SJCRH30 (cell line): ENCODE results near the gene CD58. TPM values are rescaled to one million over a fixed set of nuclear protein-coding genes. Genes with fewer than 3 reads are reported as not detected.

Source experiments
- DNase-seq, 2 experiments: peaks; one replicate each; pipeline ENCODE4 v3.0.0-alpha.2; 2015 to 2020
- H3K27ac ChIP-seq: fragments of 250-450 bp; sonication (Bioruptor Pico); 2 replicates; pipeline ENCODE4 v1.5.1; 2020; ENCODE audit warnings: mild to moderate bottlenecking, moderate library complexity
- H3K27me3 ChIP-seq: fragments of 250-450 bp; sonication (Bioruptor Pico); 2 replicates; pipeline ENCODE4 v1.5.1; 2020; ENCODE audit warnings: mild to moderate bottlenecking, moderate library complexity
- H3K36me3 ChIP-seq: fragments of 250-450 bp; sonication (Bioruptor Pico); 2 replicates; pipeline ENCODE4 v1.5.1; 2020; ENCODE audit warnings: mild to moderate bottlenecking, moderate library complexity
- H3K4me1 ChIP-seq: fragments of 250-450 bp; sonication (Bioruptor Pico); 2 replicates; pipeline ENCODE4 v1.5.1; 2020; ENCODE audit warnings: mild to moderate bottlenecking, moderate library complexity
- H3K4me3 ChIP-seq: fragments of 250-450 bp; sonication (Bioruptor Pico); 2 replicates; pipeline ENCODE4 v1.5.1; 2020; ENCODE audit warnings: mild to moderate bottlenecking, moderate library complexity
- H3K9me3 ChIP-seq: fragments of 250-450 bp; sonication (Bioruptor Pico); replicated peaks from 2 replicates; pipeline ENCODE4 v1.5.1; 2020; ENCODE audit warnings: mild to moderate bottlenecking, moderate library complexity
- total RNA-seq: library from RNA; depleted of rRNA; stranded (reverse); fragments of >200 nt; shearing (Covaris generic); gene quantifications from 2 replicates; pipeline ENCODE4 v1.2.3, GENCODE V29; 2014

CD58 gene
- total RNA-seq, 1 experiment from 2014 or later, result 30.1 TPM

DNA sequence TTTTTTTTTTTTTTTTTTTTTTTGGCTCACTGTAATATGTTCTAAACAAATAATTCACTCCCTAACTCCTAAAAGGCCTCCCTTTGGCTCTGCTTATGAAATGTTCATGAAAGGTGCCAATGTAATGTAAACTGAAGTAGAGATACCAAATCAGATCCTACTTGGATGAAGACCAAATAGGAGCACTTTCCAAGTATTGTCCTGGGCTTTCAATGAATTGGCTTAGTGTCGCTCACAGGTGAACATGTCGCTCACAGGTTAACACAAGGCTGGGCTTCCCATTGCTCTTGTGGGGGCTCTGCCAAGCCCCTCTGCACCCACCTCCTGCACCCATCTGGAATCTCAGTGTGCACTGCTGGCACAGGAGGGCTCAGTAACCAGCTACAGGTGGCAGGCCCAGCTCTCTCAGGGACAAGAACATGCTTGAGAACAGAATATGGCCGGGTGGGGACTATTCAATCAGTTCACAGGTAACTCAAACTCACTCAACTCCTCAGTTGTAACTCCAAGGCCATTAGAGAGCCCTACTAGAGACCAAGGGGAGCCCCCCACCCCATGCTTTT lies 10.6 kb upstream of the CD58 start:
- no peaks in the 10 kb centered on the region for H3K27me3 ChIP-seq
- no peaks in the 10 kb centered on the region for H3K9me3 ChIP-seq
- no peak for DNase-seq
- no peak overlapping the region for H3K4me3 ChIP-seq
- no peaks in the 10 kb centered on the region for H3K36me3 ChIP-seq
- no peak overlapping the region for H3K27ac ChIP-seq
- H3K4me1 ChIP-seq, result peaks cover under 1% of the 10 kb centered on the region; the same call in 1 of the 2 replicates

DNA sequence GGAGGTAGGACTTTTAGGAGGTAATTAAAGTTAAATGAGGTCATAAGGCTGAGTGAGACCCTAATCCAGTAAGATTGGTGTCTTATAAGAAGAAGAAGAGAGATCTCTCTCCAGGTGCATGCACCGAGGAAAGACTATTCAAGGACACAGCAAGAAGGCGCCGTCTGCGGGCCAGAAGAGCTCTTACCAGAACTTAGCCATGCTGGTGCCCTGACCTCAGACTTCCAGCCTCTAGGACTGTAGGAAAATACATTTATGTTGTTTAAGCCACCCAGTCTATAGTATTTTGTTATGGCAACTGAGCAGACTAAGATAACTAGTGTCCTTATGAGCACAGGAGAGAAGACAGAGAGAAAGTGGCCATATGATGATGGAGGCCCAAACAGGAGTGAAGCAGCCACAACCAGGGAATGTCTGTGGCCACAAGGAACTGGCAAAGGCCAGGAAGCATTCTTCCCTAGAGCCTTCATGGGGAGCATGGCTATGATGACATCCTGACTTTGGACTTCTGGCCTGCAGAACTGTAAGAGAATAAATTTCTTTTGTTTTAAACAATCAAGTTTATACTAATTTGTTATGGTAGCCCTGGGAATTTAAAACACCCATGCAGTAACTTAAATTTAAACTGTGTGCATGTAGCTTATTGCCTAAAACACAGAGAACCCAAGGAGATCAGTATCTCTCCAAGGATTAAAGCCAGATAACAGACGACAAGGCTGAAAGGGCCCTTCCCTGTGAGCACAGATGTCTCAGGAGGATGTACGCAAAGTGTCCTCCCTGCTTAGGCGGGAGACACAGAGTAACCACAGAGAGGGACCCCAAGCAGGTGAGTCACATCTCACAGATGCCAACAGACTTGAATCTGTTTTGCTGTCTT lies 9.9 kb upstream of the CD58 start:
- Histone ChIP-seq H3K9me3 (no peaks in the 10 kb centered on the region), H3K4me3 (no peak overlapping the region), H3K36me3 (no peaks in the 10 kb centered on the region), H3K27ac (no peak overlapping the region), H3K27me3 (no peaks in the 10 kb centered on the region), H3K4me1 (no peaks in the 10 kb centered on the region)
- no peak for DNase-seq

DNA sequence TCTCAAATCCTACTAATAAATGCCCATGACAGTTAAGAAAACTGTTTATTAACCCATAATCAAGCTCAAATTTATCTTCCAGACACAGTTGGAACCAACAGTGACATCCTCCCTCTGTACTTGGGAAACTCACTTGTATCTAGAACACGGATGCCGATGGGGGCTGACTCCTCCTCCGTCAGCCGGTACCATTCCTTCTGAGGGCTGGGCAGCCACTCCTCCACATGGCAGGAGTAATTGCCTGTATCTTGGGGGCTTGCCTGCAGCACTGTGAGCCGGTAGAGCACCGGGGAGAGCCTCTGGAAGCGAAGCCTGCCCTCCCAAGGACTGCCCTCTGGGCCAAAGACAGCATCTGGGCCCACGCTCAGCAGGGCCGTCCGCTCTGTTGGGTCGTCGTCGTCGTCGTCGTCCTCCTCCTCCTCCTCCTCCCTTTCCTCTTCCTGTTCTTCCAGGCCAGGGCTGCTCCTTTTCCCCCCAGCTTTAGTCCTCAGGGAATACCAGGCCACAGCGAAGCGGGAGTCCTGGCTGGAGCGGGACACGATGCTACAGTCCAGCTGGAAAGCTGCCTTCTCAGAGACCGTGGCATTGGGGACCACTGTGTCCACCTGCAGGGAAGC lies 8.5 kb upstream of the CD58 start:
- H3K4me3 ChIP-seq, result no peak overlapping the region
- H3K27ac ChIP-seq, result no peak overlapping the region
- no peaks in the 10 kb centered on the region for H3K9me3 ChIP-seq
- no peak for DNase-seq
- H3K4me1 ChIP-seq, result no peaks in the 10 kb centered on the region
- H3K27me3 ChIP-seq, result no peaks in the 10 kb centered on the region
- H3K36me3 ChIP-seq, result no peaks in the 10 kb centered on the region

DNA sequence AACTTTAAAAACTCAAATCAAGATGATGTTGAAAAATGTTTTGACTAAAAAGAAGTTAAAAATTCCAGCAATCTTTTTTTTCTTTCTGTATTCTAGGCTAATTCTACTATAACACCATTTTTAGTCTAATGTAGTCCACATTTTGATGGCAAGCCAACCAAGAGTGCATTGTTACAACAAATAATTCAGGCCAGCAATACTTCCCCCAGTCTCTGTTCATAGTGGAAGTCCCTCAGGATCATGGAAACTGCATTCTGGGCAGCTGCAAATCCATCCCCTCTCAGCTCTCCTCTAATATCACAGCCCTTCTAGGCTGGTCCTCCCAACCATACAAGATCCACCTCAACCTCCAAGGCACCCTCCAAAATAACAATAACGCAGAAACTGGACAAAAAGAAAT lies 7.8 kb upstream of the CD58 start:
- Histone ChIP-seq H3K4me1 (no peaks in the 10 kb centered on the region), H3K4me3 (no peak overlapping the region), H3K36me3 (no peaks in the 10 kb centered on the region), H3K9me3 (no peaks in the 10 kb centered on the region), H3K27me3 (no peaks in the 10 kb centered on the region), H3K27ac (no peak overlapping the region)
- no peak for DNase-seq

DNA sequence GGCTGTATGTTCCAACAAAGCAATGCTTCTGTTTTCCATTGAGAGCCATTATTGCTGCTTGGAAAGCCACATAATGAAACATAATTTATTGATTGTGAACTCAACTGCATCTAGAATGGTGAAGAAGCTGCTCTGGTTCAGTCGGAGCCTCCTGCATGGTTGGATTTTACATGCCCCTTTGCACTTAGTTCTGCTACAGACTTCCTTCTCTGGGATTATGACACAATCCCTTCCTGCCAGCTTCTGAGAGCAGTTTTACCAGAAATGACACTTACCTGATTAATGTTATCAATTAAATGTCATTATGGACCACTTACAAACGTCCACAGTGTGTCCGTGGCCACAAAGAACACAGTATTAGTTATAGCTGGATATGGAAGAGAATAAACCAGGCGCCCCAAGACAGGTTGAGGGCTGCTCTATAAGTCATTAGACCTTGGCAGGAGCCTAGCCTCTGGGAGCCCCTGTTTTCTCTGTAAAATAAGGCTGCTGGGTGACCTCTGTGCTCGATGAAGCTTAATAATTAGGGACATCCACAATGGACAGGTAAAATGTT lies 7.0 kb upstream of the CD58 start:
- H3K27ac ChIP-seq, result no peak overlapping the region
- H3K36me3 ChIP-seq, result no peaks in the 10 kb centered on the region
- H3K27me3 ChIP-seq, result no peaks in the 10 kb centered on the region
- H3K4me3 ChIP-seq, result no peak overlapping the region
- no peak for DNase-seq
- H3K4me1 ChIP-seq, result no peaks in the 10 kb centered on the region
- H3K9me3 ChIP-seq, result no peaks in the 10 kb centered on the region

DNA sequence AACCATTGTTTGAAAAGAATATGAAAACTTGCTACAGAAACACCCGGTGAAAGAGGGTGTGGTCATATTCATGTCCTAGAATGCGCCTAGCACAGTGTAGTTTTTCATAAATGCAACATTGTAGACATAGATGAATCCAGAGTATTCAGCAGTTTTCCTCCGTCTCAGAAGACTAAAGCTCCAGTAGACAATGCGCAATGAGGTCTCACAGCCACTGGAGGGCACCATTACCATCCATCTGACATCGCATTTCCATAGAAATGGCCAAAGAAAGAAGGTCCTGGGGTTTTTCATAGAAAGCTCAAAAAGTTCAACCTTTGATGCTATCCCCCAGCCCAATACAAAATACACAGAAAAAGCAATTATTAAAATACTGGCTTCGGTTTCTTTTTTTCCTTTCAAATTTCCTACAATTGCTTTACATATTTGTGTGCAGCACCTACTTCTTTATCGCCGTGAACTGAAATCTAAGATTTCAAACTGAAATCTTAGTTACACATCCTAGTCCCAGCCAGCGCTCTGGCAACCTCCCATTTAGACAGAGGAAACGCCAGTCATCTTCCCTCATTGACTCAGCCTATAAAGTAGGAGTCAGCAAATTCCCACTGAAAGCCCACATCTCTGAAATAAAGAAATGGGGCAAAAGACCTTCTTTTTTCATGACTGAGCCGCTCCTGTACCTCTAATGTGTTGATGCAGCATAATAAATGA lies 3.9 kb upstream of the CD58 start:
- H3K27me3 ChIP-seq, result no peaks in the 10 kb centered on the region
- H3K27ac ChIP-seq, result no peak overlapping the region
- H3K36me3 ChIP-seq, result no peaks in the 10 kb centered on the region

DNA sequence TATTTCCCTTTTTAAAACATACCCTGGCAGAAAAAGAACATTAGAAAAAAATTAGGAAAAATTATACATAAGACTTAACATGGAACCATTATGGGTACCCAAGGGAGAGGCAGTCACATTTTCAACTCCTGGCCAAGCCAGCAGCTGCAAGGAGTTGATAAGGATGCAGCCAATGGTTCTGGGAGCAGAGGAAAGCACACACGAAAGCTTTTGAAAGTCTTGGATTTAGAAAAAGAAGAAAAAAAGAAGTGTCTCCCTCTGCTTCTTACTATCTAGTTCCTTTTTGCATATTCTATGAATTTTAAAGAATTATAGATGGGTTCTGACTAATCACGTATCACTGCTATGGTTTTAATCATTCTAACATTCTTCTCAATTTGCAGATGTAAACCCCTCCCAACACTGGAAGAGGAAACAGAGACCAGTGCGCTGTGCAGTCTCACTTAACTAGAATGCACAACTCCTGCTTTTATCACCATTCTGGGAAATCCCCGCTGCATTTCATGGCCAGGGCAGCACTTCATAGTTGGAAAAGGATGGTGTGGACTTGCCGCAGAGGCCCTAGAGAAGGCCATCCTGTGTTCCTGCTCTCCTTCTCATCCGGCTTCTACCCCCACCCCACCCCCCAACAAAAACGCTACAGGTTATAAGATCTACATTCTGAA lies 2.7 kb upstream of the CD58 start:
- DNase-seq, result no peak
- no peak overlapping the region for H3K4me3 ChIP-seq

More for the DNA sequence above, 3.9 kb upstream of the CD58 start:
- H3K4me1 ChIP-seq, result peaks cover 3% of the 10 kb centered on the region; the same call in 1 of the 2 replicates
- H3K4me3 ChIP-seq, result no peak overlapping the region
- peak; percentile 47 to 84 for DNase-seq
- no peaks in the 10 kb centered on the region for H3K9me3 ChIP-seq

DNA sequence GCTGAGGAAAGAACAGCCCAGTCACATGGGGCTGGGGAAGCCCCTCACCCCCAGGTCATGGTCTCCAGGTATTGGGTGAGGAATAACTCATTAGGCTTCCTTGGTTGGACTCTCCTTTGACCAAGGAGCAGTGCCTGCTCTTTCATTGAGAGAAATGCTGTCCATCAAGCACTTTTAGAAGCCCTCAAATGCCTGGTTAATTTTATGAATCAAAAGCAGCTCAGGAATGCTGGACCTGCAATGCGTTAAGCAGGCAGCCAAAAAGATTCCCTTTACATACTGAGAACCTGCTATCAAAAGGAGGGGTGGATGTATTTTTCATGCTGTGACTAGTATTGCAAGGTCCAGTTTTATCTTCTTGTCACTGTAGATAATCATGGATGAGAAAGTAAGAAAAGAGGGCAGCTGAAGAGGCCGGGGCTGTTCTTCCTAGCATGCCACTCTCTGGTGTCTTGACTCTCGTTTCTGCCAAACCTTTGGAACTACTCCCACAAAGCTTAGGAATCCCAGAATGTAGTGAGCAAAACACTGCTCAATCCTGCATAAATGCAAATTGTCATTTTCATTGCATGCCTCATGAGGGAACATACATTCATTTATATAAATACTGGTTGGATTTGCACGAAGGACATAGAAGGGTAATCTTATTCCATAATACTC lies 2.1 kb upstream of the CD58 start:
- H3K27ac ChIP-seq, result no peak overlapping the region
- DNase-seq, result no peak
- H3K9me3 ChIP-seq, result no peaks in the 10 kb centered on the region
- no peaks in the 10 kb centered on the region for H3K36me3 ChIP-seq
- H3K27me3 ChIP-seq, result no peaks in the 10 kb centered on the region
- peaks cover 3% of the 10 kb centered on the region; the same call in 1 of the 2 replicates for H3K4me1 ChIP-seq
- H3K4me3 ChIP-seq, result no peak overlapping the region

More for the DNA sequence above, 2.7 kb upstream of the CD58 start:
- Histone ChIP-seq H3K36me3 (no peaks in the 10 kb centered on the region), H3K27ac (no peak overlapping the region), H3K9me3 (no peaks in the 10 kb centered on the region), H3K4me1 (peaks cover 3% of the 10 kb centered on the region; the same call in 1 of the 2 replicates), H3K27me3 (no peaks in the 10 kb centered on the region)

DNA sequence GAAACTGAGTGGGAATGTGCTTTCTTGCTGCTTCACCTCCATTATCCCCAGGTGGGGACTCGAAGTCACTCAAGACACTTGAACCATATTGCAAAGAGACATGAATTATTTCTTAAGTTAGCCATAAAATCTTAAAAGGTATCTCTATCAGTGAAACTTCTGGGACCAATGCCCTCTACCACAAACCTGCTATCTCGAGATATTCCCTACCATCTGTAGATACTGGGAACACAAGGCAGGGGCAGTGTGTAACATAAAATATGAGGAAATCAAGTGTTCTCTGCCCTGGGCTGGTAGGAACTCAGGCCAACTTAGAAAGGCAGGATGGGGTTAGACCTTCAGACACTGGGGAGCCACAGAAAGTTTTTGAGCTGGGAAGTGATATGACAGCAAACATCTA lies 1.3 kb upstream of the CD58 start:
- DNase-seq, result no peak

DNA sequence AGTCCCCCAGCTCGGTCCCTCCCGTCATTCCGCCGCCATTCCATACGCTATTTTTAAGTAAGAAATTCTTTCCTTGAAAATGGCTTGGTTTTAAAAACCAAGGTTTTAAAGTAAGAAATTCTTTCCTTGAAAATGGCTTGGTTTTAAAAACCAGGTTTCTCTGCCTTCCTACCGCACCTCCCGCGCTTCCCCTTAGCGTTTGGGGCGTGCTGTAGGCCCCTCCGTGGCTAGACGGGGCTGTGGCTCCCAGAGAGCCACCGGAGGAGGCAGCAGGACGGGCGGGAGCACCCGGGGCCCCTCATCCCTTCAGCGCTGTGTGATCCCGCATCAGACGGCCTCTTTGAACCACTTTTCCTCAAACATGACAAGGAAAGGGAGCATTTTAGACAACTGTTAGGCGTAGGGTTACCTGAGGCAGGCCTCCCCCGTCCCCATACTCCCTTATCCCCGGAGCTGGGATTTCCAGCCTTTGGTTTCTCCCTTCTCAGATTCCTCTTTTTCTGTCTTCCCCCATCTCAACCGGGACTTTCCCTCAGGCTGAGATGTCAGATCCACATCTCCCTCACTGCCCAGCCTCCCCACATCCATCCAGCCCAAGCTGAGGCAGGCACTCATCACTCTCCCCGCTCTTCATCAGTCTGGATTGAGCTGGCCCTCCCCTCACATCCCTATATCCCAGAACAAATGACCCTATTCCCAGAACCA lies 541 bp upstream of the CD58 start:
- DNase-seq, result peak; percentile 30 to 52
- Histone ChIP-seq H3K4me1 (peaks cover 3% of the 10 kb centered on the region; the same call in 1 of the 2 replicates), H3K4me3 (peak overlapping the region; percentile 86), H3K27ac (peak overlapping the region; percentile 80), H3K27me3 (no peaks in the 10 kb centered on the region), H3K9me3 (no peaks in the 10 kb centered on the region), H3K36me3 (no peaks in the 10 kb centered on the region)

More for the DNA sequence above, 1.3 kb upstream of the CD58 start:
- Histone ChIP-seq H3K4me3 (no peak overlapping the region; the same call in 1 of the 2 replicates), H3K27ac (no peak overlapping the region), H3K4me1 (peaks cover 3% of the 10 kb centered on the region; the same call in 1 of the 2 replicates), H3K36me3 (no peaks in the 10 kb centered on the region), H3K9me3 (no peaks in the 10 kb centered on the region), H3K27me3 (no peaks in the 10 kb centered on the region)

DNA sequence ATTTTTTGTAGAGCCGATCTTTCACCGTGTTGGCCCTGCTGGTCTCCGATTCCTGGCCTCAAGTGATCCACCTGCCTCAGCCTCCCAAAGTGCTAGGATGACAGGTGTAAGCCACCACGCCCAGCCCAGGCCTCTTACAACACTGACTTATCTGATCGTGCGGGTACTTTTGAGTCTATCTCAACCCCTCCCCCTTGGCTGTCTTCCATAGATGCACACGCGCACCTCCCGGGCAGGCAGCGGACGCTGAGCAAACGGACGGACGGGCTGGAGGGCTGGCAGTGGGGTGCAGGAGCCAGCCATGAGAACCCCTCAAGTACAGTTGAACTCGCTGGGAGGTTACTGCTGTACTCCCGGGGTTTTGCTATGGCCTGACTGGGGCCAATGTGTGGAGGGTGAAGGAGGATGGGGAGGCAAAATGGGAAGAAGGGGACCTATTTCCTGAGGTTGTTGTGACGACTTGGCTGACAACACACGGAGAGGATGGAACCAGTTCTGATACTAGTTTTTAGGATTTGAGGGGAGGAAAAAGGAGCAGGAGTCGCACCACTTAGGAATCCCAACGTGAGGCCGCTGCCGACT lies 959 bp downstream of the CD58 start:
- no peaks in the 10 kb centered on the region for H3K9me3 ChIP-seq
- H3K27ac ChIP-seq, result no peak overlapping the region
- peaks cover 3% of the 10 kb centered on the region; the same call in 1 of the 2 replicates for H3K4me1 ChIP-seq
- no peaks in the 10 kb centered on the region for H3K36me3 ChIP-seq
- H3K27me3 ChIP-seq, result no peaks in the 10 kb centered on the region
- peak overlapping the region; percentile 86 for H3K4me3 ChIP-seq
- peak in 1 of 2 experiments; percentile 26 for DNase-seq

DNA sequence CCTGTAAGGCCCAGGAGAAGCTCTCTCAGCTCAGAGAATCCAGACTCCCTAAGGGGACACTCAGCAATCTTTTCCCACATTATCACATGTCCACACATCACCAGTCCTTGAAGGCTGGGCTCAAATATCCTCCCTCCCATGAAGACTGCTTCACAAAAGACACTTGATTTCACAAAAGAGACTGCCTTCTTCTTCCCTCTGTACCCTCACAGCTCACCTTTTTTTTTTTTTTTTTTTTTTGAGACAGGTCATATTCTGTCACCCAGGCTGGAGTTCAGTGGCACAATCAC lies 1.5 kb downstream of the CD58 start:
- H3K9me3 ChIP-seq, result peaks cover under 1% of the 10 kb centered on the region; the same call in 1 of the 2 replicates
- H3K4me1 ChIP-seq, result peaks cover 3% of the 10 kb centered on the region; the same call in 1 of the 2 replicates
- no peak for DNase-seq
- no peak overlapping the region for H3K4me3 ChIP-seq
- H3K27me3 ChIP-seq, result no peaks in the 10 kb centered on the region
- no peaks in the 10 kb centered on the region for H3K36me3 ChIP-seq
- no peak overlapping the region for H3K27ac ChIP-seq
